Stimulated activated CD8-positive, alpha-beta memory T cell treated with anti-CD3 and anti-CD28 coated beads, Interleukin-4, amount 100 ng/mL, for 1 hour (primary cell): Measurements from ENCODE around the gene ZDHHC14.
A peak's percentile ranks its signal among the peaks of the same experiment; 100 is the strongest.
"Not testable (repeated sequence)": the region's sequence is repeated elsewhere in the genome, so short reads cannot be mapped to it uniquely, and the experiment has no call there.

Experiments used
- DNase-seq, 2 donors: peaks; one replicate each; pipeline ENCODE4 v3.0.0-alpha.2; 2020; ENCODE audit warnings: low read depth in 2 of 2, low spot score in 1 of 2

Gene ZDHHC14

DNA sequence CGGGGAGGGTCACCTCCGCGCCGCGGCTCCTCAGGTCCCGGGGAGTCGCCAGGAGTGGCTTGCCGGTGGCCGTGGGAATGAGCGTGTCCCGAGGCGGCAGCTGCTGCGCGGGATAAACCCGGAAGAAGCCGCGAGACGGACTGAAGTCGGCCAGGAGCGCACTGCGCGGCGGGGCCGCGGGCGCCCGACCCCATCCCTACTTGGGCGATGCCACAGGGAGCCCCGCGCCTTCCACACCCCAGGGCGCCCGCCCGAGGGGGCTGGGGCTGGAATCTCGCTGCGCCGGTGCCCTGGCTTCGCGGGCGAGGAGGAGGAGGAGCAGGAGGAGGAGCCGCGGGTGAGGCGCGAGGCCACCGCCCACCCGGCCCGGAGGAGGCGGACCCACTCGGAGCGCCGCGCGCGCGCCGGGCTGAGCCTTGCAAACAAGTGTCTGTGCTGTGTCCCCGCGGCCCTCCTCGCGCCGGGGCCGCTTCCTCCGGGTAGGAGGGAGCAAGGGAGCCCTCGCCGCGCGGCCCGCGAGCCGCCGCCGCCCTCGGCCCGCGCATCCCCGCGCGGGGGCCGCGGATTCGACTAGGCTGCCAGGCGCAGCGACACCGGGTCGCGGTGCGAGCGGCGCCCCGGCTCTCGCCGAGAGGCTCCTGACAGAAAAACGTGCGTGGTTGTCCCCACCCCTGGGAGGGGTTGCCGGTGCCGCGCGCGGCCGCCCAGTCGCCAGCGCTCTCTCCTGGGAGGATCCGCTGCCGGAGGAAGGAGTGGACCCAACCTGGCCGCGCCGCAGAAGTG, at the start of gene ZDHHC14:
ZDHHC14 (plus strand) TSS at position 412 of the 783 bp plus-strand sequence.
- peak; percentile 79 for DNase-seq

DNA sequence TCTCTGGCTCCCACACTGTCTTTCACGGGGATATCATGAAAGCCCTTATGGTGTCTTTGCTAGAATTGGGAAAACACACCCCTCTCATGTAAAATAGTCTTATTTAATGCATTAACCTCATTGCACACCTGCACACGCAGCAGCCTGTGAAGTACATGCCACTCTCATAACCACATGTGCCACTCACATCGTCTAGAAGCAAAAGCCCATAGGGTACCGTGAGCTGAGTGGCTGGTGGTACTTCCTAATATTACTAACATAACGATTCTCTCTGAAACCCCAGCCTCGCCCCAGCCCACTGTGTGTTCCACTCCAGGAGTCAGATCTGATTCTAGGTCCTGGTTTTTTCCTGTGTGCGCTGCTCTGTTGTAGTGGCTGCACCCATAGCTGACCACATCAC, 48.2 kb upstream of the ZDHHC14 start:
- no peak for DNase-seq

DNA sequence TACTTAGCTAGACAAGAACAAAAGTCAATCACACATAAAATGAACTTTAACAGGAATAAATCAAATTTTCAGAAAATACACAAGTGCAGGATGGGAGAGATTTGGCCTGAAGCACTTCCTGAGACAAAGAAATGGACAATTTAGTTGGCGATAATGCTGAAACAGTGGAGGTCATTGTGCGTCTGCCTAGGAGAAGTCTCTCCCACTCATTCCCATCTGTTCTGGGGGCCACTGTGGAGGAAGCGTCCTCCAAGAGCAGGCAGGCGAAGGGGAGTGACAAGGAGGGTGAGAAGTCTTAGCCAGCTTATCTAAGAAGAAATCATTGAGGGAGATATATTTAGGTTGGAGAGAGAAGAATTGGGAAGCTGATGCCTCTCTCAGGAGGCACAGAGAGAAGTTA, 47.5 kb upstream of the ZDHHC14 start:
- DNase-seq = no peak

DNA sequence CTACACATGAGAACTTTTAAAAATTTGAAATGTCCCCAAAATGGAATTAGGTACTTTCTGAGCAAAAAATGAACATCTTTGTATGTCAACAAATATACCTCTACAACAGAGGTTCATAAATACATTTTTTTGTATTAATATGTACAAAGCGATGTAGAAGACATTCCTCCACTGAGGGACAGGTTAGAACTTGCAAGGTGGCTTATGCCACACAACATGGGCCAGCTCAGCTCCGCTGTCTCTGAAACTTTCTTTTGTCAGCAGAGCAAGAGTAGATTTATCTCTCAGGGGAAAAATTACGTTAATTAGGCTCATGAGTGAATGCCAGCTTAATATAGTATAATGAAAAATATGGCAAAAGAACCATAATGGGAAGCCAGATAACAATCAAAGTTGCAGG, 47.0 kb upstream of the ZDHHC14 start:
- DNase-seq = no peak

DNA sequence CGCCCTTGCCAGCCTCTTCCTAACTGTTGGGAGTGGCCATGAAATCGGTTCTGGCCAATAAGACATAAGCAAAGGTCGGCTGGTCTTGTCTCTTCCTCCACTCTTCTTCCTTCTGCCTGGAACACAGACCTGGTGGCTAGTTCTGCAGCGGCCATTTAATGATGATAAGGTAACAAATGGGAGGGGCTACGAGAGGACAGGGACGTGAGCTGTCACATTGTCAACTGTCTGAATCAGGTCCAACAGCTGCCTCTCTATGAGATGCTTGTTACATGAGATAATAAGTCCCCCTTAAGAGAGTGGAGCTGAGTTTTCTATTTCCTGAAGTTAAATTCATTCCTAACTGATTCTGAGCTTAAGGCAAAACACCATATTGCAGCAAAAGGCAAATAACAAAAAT, 45.2 kb upstream of the ZDHHC14 start:
- DNase-seq = no peak

DNA sequence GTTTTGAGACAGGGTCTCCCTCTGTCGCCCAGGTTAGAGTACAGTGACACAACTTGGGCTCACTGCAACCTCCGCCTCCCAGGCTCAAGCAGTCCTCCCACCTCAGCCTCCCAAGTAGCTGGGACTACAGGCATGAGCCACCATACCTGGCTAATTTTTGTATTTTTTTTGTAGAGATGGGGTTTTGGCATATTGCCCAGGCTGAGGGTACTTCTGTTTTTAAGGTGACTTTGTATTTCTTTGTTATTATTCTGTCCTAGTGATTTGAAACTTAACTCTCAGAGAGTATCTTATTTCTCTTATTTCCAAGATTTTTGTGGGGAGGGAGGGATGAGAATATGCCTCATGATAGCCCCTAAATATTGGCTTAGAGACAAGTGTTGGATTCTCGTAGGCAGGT, 43.7 kb upstream of the ZDHHC14 start:
- not testable (repeated sequence) for DNase-seq

DNA sequence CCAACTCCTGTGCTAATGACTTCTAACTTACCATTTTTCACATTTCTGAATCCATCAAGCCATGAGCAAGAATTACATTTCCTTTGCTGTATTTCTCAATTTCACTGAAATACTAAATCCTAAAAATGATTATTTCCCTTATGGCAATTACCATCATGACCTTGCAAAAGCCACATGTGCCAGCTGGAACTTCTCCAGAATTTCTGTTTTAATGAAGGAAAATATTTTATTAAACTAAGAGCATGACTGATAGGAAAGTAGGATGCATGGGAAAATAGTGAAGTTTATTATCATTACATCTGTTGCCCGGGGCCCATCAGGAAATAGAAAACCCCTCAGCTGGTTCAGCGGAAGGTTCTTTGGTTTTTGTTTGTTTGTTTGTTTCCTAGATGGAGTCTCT, 43.2 kb upstream of the ZDHHC14 start:
- no peak for DNase-seq

DNA sequence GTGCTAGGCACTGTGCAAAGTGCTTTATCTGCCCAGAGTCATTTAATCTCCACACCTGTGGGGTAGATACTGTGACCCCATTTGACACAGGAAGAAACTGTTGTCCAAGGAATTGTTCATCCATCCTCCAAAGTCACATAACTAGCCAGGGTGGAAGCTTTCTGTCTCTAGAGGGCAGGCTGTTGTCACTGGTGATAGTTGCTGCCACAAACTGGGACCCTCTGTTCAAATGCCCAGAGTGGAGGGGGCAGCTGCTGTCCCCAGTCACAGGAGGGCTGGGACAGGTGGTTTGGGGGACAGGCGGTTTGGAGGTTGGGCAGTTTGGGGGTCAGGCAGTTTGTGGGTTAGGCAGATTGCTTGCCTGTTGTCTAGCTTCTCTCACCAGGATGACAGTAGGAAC, 41.6 kb upstream of the ZDHHC14 start:
- no peak for DNase-seq

DNA sequence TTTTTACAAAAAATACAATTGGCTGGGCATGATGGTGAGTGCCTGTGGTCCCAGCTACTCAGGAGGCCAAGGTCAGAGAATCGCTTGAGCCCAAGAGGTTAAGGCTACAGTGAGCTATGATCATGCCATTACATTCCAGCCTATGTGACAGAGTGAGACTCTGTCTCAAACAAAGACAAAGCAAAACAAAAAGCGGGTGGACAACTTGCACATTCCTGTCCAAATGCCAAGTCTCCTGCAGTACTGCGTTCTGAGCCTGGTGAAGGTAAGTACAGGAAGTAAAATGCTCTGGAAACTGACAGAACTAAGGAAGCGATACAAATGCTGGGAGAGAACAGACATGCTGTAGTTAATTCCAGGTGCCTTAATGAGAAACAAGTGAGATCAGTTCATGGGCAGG, 37.3 kb upstream of the ZDHHC14 start:
- no peak for DNase-seq

DNA sequence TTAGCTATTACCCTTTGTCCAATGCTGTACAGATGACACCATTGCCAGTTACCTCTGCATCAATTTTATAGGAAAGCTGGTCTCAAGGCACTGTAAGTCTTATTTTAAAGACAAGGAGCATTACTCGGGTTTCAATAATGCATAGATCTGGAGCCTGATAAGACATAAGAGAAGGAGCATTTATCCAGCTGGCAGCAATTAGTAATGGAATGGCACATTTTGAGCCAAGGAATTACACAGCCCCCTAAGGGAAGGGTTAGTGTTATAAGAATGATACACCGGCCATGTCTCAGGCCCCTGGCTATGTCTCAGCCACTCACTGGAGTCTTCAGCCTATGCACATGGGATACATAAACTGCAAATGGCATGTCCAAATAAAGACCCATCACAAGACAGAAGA, 34.6 kb upstream of the ZDHHC14 start:
- no peak for DNase-seq

DNA sequence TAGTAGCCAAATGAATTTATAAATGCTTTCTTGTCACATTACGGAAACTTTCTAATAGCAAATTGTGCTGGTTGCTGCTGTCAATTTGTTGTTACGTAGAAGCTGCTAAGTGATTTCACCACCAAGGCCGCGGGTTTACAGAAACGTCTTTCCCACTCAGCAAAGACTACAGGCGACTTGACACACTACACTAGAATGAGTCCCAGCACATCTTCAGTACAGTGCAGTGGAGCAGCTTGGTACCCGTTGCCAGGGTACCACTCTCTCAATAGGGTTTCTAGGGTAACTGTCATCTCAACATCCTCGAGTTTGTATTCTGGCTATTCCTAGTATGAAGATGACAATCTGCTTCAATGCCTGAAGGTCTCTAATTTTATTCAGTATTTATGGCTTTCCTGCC, 22.7 kb upstream of the ZDHHC14 start:
- no peak for DNase-seq

DNA sequence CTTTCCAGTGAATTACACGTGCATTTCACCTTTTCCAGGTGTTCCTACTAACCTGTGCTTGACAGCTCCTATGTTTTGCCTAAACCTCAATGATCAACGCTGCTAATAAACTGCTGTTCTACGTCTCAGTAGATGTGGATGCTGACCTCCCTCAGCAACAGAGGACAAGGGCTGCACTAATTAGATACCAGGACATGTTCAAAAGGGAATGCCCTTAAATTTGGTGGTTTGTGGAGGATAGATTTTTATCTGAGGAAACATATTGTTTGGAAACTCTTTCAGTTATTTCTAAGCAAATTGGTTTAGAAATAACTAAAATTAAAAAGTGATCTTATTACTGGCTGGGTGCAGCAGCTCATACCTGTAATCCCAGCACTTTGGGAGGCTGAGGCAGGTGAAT, 19.1 kb upstream of the ZDHHC14 start:
- no peak for DNase-seq

DNA sequence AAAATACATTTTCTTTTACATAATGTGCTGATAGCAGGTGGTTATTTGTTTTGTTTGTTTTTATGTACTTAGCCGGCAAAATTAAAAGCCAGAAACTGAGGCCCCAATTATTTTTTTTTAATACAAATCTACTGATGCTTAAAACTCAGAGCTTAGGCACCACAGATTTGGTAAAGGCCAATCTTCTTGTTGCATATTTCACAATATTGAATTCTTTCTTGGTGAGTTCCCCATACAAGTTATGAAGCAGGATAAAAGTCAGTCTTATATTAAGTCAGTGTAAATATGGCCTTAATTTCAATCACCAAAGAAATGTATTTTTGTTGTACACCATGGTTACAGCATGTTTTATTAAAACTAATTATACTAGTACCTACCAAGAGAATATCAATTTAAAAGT, 16.3 kb upstream of the ZDHHC14 start:
- DNase-seq = no peak

DNA sequence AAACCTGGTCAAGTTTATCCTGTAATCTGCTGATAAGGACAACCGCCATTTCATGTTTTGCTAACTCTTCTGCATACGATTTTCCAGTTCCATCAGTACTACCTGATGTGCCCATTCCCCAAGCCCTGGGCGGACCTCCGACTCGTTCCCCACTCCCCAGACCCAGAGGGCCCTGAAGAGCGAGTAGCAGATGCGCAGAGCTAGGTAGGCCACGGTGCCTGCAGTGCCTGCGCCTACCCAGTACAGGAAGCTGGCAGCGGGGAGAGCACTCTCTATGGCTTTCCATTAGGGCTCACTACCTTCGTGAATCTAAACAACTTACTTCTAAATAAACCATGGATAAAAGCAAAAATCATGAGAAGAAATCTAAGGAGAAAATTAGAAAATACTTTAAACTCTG, 14.3 kb upstream of the ZDHHC14 start:
- DNase-seq = no peak

DNA sequence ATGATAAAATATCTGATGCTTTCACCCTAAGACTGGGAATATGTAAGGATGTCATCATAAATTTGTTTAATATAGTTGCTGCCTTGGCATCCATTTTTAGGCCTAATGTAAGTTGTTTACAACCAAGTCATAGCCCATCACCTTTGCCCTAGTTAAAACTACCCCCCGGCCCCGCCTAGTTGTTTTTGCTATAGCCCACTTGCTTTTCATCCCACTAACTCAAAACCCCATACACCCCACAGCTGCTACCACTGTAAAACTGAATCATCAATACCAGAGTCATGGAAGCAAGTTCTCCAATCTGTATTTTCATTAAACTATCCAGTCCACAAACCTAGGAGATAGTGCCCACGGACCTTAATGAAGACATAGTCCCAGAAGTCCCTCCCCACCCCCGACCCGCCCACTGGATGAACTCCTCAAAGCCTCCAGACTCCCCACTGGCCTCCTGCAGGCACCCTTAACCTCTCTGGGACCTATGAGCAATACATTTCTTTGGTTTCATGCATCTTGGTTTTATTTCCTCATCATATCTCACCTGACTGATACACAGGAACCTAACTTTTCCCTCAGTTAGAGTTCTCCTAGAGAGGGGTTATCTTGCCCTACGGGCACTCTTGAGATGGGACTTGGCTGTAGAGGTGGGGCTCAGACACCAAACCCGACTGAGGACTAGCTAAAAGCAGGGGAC, 12.5 kb upstream of the ZDHHC14 start:
- no peak for DNase-seq

DNA sequence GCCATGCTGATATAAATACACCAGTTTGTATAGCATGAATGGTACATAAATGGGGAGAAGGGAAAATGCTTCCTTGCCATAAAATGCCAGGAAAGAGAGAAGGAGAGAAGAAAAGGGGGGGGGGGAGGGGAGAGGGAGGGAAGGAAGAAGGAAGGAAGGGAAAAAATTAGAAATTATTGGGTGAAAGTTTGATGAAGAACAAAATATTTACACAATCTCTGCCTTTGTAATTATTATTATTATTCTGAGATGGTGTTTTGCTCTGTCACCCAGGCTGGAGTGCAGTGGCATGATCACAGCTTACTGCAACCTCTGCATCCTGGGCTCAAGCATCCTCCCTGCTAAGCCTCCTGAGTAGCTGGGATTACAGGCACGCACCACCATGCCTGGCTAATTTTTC, 10.2 kb upstream of the ZDHHC14 start:
- DNase-seq = no peak

DNA sequence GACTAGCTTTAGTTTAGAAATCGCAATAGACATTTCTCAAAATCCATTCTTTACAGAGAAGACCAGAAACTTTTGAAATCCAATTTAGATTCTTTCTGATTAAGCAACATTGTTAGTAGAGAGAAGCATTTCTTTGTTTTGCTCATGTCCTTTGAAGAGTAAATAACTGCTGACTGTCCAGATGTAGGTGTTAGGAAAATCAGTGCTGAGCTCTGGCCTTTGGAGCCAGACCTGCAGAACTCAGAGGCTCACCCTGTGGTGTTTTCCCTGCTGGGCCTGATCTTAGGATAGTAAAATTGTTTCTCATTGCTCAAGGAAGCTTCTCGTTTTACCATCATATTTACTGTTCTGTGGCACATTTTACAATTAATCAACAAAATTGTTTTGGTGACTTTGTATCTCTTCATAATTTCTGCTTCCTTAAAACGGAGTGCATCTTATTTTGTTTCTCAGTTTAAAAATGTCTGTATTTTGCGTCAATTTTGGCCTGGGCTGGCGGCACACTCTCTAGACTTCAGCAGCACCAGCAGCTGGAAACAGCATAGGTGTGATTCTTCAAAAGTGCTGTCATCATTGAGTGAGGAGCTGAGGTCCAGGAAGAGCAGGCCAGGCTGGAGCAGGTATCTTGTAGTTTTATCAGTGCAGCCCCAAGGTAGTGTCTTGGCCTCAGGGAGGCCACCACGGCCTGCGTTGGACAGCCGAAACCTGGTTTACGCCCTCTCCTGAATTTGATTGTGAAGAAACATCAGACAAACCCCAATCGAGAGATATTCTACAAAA, 8.3 kb upstream of the ZDHHC14 start:
- no peak for DNase-seq

DNA sequence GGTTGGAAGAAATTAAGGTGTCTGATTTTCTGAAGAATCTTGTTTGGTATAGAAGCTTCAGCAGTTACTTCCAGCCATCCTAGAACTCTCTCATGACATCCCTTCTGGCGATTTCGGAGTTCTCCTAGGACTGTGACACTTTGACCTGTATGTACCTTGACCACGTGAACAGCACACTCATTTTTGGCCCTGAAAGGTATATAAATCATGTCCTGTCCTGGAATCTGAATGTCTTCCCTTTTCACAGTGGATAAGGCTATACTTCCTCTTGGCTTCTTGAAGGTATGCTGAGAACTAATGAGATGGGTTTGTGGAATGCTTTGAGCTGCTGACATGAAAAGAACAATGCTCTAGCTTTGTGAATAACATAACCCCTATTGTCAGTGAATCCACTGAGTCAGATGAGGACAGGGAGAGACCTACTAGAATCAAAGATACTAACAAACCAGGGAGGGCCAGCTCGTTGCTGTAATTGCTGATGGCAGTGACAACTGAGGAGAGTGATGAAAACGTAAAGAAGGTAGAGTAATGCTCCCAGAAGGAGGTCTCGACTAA, 6.0 kb upstream of the ZDHHC14 start:
- no peak for DNase-seq

DNA sequence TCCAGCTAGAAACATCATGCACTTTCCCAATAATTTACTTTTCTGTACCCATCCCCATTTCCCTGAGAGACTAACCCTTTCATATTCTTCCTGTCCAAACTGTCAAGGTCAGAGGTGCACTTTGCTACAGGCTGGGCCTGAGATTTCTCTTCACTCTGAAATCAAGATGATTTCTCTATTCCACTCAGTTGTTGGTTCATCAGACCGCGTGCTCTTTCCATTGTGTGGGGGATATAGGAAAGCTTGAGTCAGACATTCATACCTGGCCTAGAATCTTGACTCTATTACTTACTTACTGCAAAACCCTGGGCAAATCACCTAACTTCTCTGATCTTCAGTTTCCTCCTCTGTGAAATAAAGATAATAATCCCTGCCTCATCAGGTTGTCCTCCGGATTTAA, 4.7 kb upstream of the ZDHHC14 start:
- no peak for DNase-seq

DNA sequence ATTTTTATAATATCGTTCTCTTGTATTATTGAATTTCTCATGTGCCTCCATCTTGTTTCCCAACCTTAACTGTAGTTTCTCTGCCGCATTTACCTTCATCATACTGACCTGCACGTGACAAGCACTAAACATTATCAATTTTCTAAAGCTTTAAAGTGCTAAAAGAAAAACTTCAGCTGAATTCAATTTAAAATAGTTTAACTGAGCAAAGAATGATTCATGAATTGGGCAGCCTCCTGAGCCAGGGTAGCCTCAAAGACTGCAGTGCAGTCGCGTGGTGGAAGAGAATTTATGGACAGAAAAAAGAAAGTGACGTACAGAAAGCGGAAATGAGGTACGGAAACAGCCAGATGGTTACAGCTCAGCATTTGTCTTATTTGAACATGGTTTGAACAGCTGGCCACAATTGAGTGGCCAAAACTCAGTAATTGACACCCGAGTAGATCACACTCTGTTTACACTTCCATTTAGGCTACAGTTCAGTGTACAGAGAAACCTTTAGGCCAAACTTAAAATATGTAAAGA, 4.2 kb upstream of the ZDHHC14 start:
- no peak for DNase-seq

DNA sequence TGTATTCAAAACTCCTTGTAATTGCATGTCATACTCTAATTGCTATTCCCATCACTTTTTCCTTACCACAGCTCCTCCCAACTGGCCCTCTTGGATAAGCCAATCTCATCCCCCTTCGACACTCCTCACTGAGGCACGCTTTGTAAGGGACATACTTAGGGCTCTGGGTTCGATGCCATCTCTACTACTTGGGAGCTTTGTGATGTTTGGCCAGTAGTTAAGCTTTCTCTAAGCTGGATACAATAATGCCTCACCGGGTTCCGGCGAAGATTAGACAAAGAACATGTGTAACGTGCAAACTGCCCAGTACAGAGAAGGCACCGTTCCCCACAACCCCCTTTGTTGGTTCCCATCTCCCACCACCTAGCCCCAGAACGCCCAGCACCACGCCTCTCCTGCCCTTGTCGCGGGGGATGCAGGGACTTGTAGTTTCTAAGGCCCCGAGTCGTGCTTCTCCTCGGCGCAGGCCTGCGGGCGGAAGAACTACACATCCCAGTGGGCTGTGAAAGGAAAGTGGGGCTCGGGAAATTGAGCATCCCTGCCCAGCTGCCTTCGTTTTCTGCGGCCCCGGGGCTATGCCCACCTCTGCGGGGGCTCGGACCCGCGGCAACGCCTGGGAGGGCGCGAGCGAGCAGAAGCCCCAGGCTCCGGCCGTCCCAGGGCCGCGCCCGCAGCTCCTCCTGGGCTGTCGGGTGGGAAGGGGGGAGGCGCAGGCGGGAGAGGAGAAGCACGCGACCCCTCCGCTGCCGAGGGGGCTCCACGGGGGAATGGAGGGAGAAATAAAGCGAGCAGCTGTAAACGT, 1.1 kb upstream of the ZDHHC14 start:
- peak; percentile 66 to 77 for DNase-seq
